ENCODE measurements around the gene SFSWAP.

The SFSWAP gene

GRCh38 chr12:131687346-131688125 is 23.4 kb upstream of the SFSWAP start:
- no peaks in the 10 kb centered on the region for H3K9me3 ChIP-seq
- peaks cover 0 to 32% of the 10 kb centered on the region in 2 donors for H3K27me3 ChIP-seq
- H3K4me1 ChIP-seq, result no peaks in the 10 kb centered on the region
- intact Hi-C loops (cut with DNase I; ENCODE audit: low total_unique reads), result no loop called here
- DNase-seq, result peak in 1 of 2 donors; percentile 41
- H3K27ac ChIP-seq, result no peak overlapping the region
- H3K36me3 ChIP-seq, result no peaks in the 10 kb centered on the region
- TF ChIP-seq CTCF (IDR thresholded peaks at IDR 0.05), result no peak
- H3K4me3 ChIP-seq, result no peak overlapping the region

GRCh38 chr12:131688131-131688844 is 22.6 kb upstream of the SFSWAP start:
- Histone ChIP-seq H3K27ac (no peak overlapping the region), H3K4me1 (no peaks in the 10 kb centered on the region), H3K9me3 (no peaks in the 10 kb centered on the region), H3K36me3 (no peaks in the 10 kb centered on the region), H3K27me3 (peaks cover 0 to 38% of the 10 kb centered on the region in 2 donors), H3K4me3 (no peak overlapping the region)
- no peak for DNase-seq
- intact Hi-C loops (cut with DNase I; ENCODE audit: low total_unique reads), result no loop called here
- no peak for TF ChIP-seq CTCF (IDR thresholded peaks at IDR 0.05)

GRCh38 chr12:131688845-131689154 is 22.1 kb upstream of the SFSWAP start:
- intact Hi-C loops (cut with DNase I; ENCODE audit: low total_unique reads), result no loop called here
- Histone ChIP-seq H3K36me3 (no peaks in the 10 kb centered on the region), H3K27ac (no peak overlapping the region), H3K9me3 (no peaks in the 10 kb centered on the region), H3K4me3 (no peak overlapping the region), H3K27me3 (peaks cover 0 to 40% of the 10 kb centered on the region in 2 donors), H3K4me1 (no peaks in the 10 kb centered on the region)
- no peak for TF ChIP-seq CTCF (IDR thresholded peaks at IDR 0.05)
- no peak for DNase-seq

- peaks cover 0 to 43% of the 10 kb centered on the region in 2 donors for H3K27me3 ChIP-seq
- DNase-seq, result peak in 1 of 2 donors; percentile 33
- no peak for TF ChIP-seq CTCF (IDR thresholded peaks at IDR 0.05)
- H3K36me3 ChIP-seq, result no peaks in the 10 kb centered on the region
- H3K4me1 ChIP-seq, result no peaks in the 10 kb centered on the region
- H3K4me3 ChIP-seq, result no peak overlapping the region
- no peak overlapping the region for H3K27ac ChIP-seq
- H3K9me3 ChIP-seq, result no peaks in the 10 kb centered on the region
- intact Hi-C loops (cut with DNase I; ENCODE audit: low total_unique reads), result no loop called here
Observed at GRCh38 chr12:131690320-131690719, 20.6 kb upstream of the SFSWAP start.

- H3K36me3 ChIP-seq, result no peaks in the 10 kb centered on the region
- H3K27me3 ChIP-seq, result peaks cover 0 to 40% of the 10 kb centered on the region in 2 donors
- no peak overlapping the region for H3K27ac ChIP-seq
- no peaks in the 10 kb centered on the region for H3K9me3 ChIP-seq
- H3K4me1 ChIP-seq, result no peaks in the 10 kb centered on the region
- intact Hi-C loops (cut with DNase I; ENCODE audit: low total_unique reads), result no loop called here
- H3K4me3 ChIP-seq, result no peak overlapping the region
- peak in 1 of 2 donors; percentile 13 for DNase-seq
- no peak for TF ChIP-seq CTCF (IDR thresholded peaks at IDR 0.05)
Observed at GRCh38 chr12:131692431-131692830, 18.5 kb upstream of the SFSWAP start.
